HG02943 (cell line): ENCODE data around the gene SPATA20.

ENCODE experiments used
- ATAC-seq: cut with Tn5 transposase; IDR thresholded peaks from one replicate; pipeline ENCODE4 v1.9.1; 2021; ENCODE audit warnings: mild to moderate bottlenecking, low read depth, moderate library complexity; ENCODE audit not compliant: unreplicated experiment

The SPATA20 gene

GRCh38 chr17:50573866-50574611 lies 27.1 kb downstream of the SPATA20 start:
- ATAC-seq, result no peak

GRCh38 chr17:50575581-50576210 lies 28.7 kb downstream of the SPATA20 start:
- no peak for ATAC-seq

GRCh38 chr17:50576864-50577263 lies 29.9 kb downstream of the SPATA20 start:
- no peak for ATAC-seq

- ATAC-seq, result no peak
These were observed 30.5 kb downstream of the SPATA20 start for GRCh38 chr17:50577451-50577954.

GRCh38 chr17:50578173-50578572 lies 31.2 kb downstream of the SPATA20 start:
- no peak for ATAC-seq

- no peak for ATAC-seq
These were observed 32.4 kb downstream of the SPATA20 start for GRCh38 chr17:50579399-50579798.

- ATAC-seq, result no peak
These were observed 33.7 kb downstream of the SPATA20 start for GRCh38 chr17:50580646-50581045.

GRCh38 chr17:50581316-50581715 lies 34.3 kb downstream of the SPATA20 start:
- no peak for ATAC-seq

- no peak for ATAC-seq
These were observed 35.8 kb downstream of the SPATA20 start for GRCh38 chr17:50582741-50583140.

GRCh38 chr17:50583641-50584040 lies 36.7 kb downstream of the SPATA20 start:
- no peak for ATAC-seq

GRCh38 chr17:50584116-50584515 lies 37.1 kb downstream of the SPATA20 start:
- ATAC-seq, result no peak

GRCh38 chr17:50584749-50585148 lies 37.8 kb downstream of the SPATA20 start:
- no peak for ATAC-seq

GRCh38 chr17:50585346-50585745 lies 38.4 kb downstream of the SPATA20 start:
- no peak for ATAC-seq

GRCh38 chr17:50585891-50586290 lies 38.9 kb downstream of the SPATA20 start:
- ATAC-seq, result no peak

GRCh38 chr17:50586421-50587247 lies 39.7 kb downstream of the SPATA20 start:
- no peak for ATAC-seq

GRCh38 chr17:50587571-50587970 lies 40.6 kb downstream of the SPATA20 start:
- ATAC-seq, result no peak

- no peak for ATAC-seq
These were observed 41.5 kb downstream of the SPATA20 start for GRCh38 chr17:50588391-50589049.

GRCh38 chr17:50589095-50589705 lies 42.2 kb downstream of the SPATA20 start:
- no peak for ATAC-seq

- no peak for ATAC-seq
These were observed 44.2 kb downstream of the SPATA20 start for GRCh38 chr17:50590946-50591737.
